ENCODE data around the gene TENM4. TPM values are rescaled to one million over a fixed set of nuclear protein-coding genes. Genes with fewer than 3 reads are reported as not detected.

Gene TENM4
- total RNA-seq, 4 donors from 2014 or later: 0.88 to 61.5 (median 4.0) TPM

DNA sequence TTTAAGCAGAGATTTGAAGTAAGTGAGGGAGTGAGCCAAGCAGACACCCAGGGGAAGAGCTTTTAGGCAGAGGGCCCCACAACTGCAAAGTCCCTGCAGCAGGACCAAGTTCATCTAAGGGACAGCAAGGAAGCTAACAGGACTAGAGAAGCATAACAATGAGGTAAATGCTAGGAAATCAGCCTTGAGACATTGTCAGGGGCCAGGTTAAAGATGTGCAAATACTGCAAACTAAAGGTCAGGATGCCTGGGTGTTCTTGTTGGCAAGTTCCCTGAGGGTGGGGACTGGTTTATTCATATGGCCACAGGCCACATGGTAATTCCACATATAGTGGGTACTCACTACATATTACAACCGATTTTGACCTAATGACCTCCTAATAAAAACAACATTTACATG is 467.0 kb downstream of the TENM4 start:
- H3K9me3 ChIP-seq: no peaks in the 10 kb centered on the region
- intact Hi-C loops (cut with DNase I; ENCODE audit: low total_unique reads): no loop called here
- no peak overlapping the region for H3K27ac ChIP-seq
- H3K4me1 ChIP-seq: no peaks in the 10 kb centered on the region
- TF ChIP-seq POLR2A (IDR thresholded peaks at IDR 0.05) (no peak), CTCF (IDR thresholded peaks at IDR 0.05) (no peak)
- no peaks in the 10 kb centered on the region for H3K36me3 ChIP-seq
- H3K4me3 ChIP-seq: no peak overlapping the region
- H3K27me3 ChIP-seq: no peaks in the 10 kb centered on the region
- no peak for DNase-seq

- no peak for DNase-seq
- intact Hi-C loops (cut with DNase I; ENCODE audit: low total_unique reads): no loop called here
- H3K4me3 ChIP-seq: no peak overlapping the region
- no peaks in the 10 kb centered on the region for H3K9me3 ChIP-seq
- TF ChIP-seq POLR2A (IDR thresholded peaks at IDR 0.05) (no peak), CTCF (IDR thresholded peaks at IDR 0.05) (no peak)
- H3K27me3 ChIP-seq: no peaks in the 10 kb centered on the region
- H3K36me3 ChIP-seq: no peaks in the 10 kb centered on the region
- H3K4me1 ChIP-seq: no peaks in the 10 kb centered on the region
- no peak overlapping the region for H3K27ac ChIP-seq
Measured at GRCh38 chr11:78972590-78972989, 468.2 kb downstream of the TENM4 start.

GRCh38 chr11:78972177-78972576 is 468.7 kb downstream of the TENM4 start:
- no peaks in the 10 kb centered on the region for H3K9me3 ChIP-seq
- TF ChIP-seq CTCF (IDR thresholded peaks at IDR 0.05) (no peak), POLR2A (IDR thresholded peaks at IDR 0.05) (no peak)
- H3K27me3 ChIP-seq: no peaks in the 10 kb centered on the region
- intact Hi-C loops (cut with DNase I; ENCODE audit: low total_unique reads): no loop called here
- no peak for DNase-seq
- no peaks in the 10 kb centered on the region for H3K4me1 ChIP-seq
- H3K4me3 ChIP-seq: no peak overlapping the region
- H3K36me3 ChIP-seq: no peaks in the 10 kb centered on the region
- H3K27ac ChIP-seq: no peak overlapping the region

DNA sequence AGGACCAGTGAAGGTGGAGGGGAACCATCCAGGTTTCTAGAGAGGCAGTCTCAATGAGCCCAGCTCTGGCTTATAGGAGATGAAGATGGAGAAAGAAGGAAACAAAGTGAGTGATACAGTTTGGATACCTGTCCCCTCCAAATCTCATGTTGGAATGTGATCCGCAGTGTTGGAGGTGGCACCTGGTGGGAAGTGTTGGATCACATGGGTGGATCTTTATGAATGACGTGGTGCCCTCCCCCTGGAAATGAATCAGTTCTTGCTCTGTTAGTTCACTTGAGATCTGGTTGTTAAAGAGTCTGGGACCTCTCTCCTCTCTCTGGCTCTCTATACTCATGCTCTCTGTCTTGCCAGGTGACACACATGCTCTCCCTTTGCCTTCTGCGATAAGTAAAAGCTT is 473.0 kb downstream of the TENM4 start:
- TF ChIP-seq CTCF (IDR thresholded peaks at IDR 0.05) (no peak), POLR2A (IDR thresholded peaks at IDR 0.05) (no peak)
- Histone ChIP-seq H3K27ac (no peak overlapping the region), H3K4me1 (no peaks in the 10 kb centered on the region), H3K4me3 (no peak overlapping the region), H3K36me3 (no peaks in the 10 kb centered on the region), H3K9me3 (no peaks in the 10 kb centered on the region), H3K27me3 (no peaks in the 10 kb centered on the region)
- intact Hi-C loops (cut with DNase I; ENCODE audit: low total_unique reads): no loop called here
- no peak for DNase-seq

- H3K4me3 ChIP-seq: no peak overlapping the region
- H3K27me3 ChIP-seq: no peaks in the 10 kb centered on the region
- no peaks in the 10 kb centered on the region for H3K36me3 ChIP-seq
- H3K9me3 ChIP-seq: no peaks in the 10 kb centered on the region
- no peaks in the 10 kb centered on the region for H3K4me1 ChIP-seq
- intact Hi-C loops (cut with DNase I; ENCODE audit: low total_unique reads): no loop called here
- TF ChIP-seq POLR2A (IDR thresholded peaks at IDR 0.05): no peak
- no peak for TF ChIP-seq CTCF (IDR thresholded peaks at IDR 0.05)
- DNase-seq: peak in 1 of 2 donors; percentile 29
- no peak overlapping the region for H3K27ac ChIP-seq
Measured at GRCh38 chr11:78965432-78965831, 475.4 kb downstream of the TENM4 start.

All from uterus (tissue), 4 donors.